Osteocyte (in vitro differentiated cells): ENCODE data around the gene CTIF. TPM values are rescaled to one million over a fixed set of nuclear protein-coding genes. Genes with fewer than 3 reads are reported as not detected.

ENCODE experiments used
- DNase-seq: peaks from one replicate; pipeline ENCODE4 v3.0.0; 2021; ENCODE audit warnings: mixed read lengths; ENCODE audit not compliant: unreplicated experiment; ENCODE audit errors: extremely low spot score
- H3K27ac Mint-ChIP-seq: one replicate; pipeline ENCODE4 v1.8.0; 2021; ENCODE audit warnings: mild to moderate bottlenecking, mixed read lengths; ENCODE audit not compliant: unreplicated experiment
- H3K27me3 Mint-ChIP-seq: one replicate; pipeline ENCODE4 v1.8.0; 2021; ENCODE audit warnings: mixed read lengths; ENCODE audit not compliant: unreplicated experiment
- H3K36me3 Mint-ChIP-seq: one replicate; pipeline ENCODE4 v1.8.0; 2021; ENCODE audit warnings: mixed read lengths; ENCODE audit not compliant: unreplicated experiment
- H3K4me1 Mint-ChIP-seq: one replicate; pipeline ENCODE4 v1.8.0; 2021; ENCODE audit warnings: mixed read lengths; ENCODE audit not compliant: unreplicated experiment
- H3K4me3 Mint-ChIP-seq: one replicate; pipeline ENCODE4 v1.8.0; 2021; ENCODE audit warnings: mild to moderate bottlenecking, moderate library complexity, mixed read lengths; ENCODE audit not compliant: unreplicated experiment
- H3K9me3 Mint-ChIP-seq: one replicate; pipeline ENCODE4 v1.8.0; 2021; ENCODE audit warnings: mixed read lengths; ENCODE audit not compliant: unreplicated experiment
- CTCF ChIP-seq: fragments of 200-600 bp; sonication (generic); IDR thresholded peaks from 2 replicates; pipeline ENCODE4 v1.5.0; 2021; ENCODE audit warnings: antibody characterized with exemption, mild to moderate bottlenecking, moderate library complexity
- total RNA-seq: library from RNA; stranded (reverse); gene quantifications from 2 replicates; pipeline ENCODE4 v1.2.1, GENCODE V29; 2021

The CTIF gene
- total RNA-seq, 1 donor from 2014 or later = 172 TPM

GRCh38 chr18:48514786-48515185 is 24.0 kb upstream of the CTIF start:
- Mint-ChIP-seq H3K4me1 (peaks cover 10% of the 10 kb centered on the region), H3K4me3 (no peak overlapping the region), H3K27ac (no peak overlapping the region), H3K9me3 (no peaks in the 10 kb centered on the region), H3K36me3 (no peaks in the 10 kb centered on the region), H3K27me3 (no peaks in the 10 kb centered on the region)
- no peak for TF ChIP-seq CTCF
- no peak for DNase-seq

GRCh38 chr18:48517048-48517447 is 21.8 kb upstream of the CTIF start:
- no peak for TF ChIP-seq CTCF
- DNase-seq = no peak
- H3K4me3 Mint-ChIP-seq = no peak overlapping the region
- H3K4me1 Mint-ChIP-seq = peaks cover 10% of the 10 kb centered on the region
- H3K36me3 Mint-ChIP-seq = no peaks in the 10 kb centered on the region
- no peak overlapping the region for H3K27ac Mint-ChIP-seq
- H3K9me3 Mint-ChIP-seq = no peaks in the 10 kb centered on the region
- H3K27me3 Mint-ChIP-seq = no peaks in the 10 kb centered on the region

GRCh38 chr18:48519431-48520100 is 19.3 kb upstream of the CTIF start:
- H3K9me3 Mint-ChIP-seq = no peaks in the 10 kb centered on the region
- H3K27me3 Mint-ChIP-seq = no peaks in the 10 kb centered on the region
- H3K4me1 Mint-ChIP-seq = peaks cover 10% of the 10 kb centered on the region
- no peak for TF ChIP-seq CTCF
- no peaks in the 10 kb centered on the region for H3K36me3 Mint-ChIP-seq
- H3K4me3 Mint-ChIP-seq = no peak overlapping the region
- no peak for DNase-seq
- H3K27ac Mint-ChIP-seq = no peak overlapping the region

GRCh38 chr18:48521723-48522122 is 17.1 kb upstream of the CTIF start:
- Mint-ChIP-seq H3K27me3 (no peaks in the 10 kb centered on the region), H3K4me1 (peaks cover 4% of the 10 kb centered on the region), H3K36me3 (no peaks in the 10 kb centered on the region), H3K27ac (no peak overlapping the region), H3K4me3 (no peak overlapping the region), H3K9me3 (no peaks in the 10 kb centered on the region)
- no peak for DNase-seq
- no peak for TF ChIP-seq CTCF

- Mint-ChIP-seq H3K9me3 (no peaks in the 10 kb centered on the region), H3K27me3 (no peaks in the 10 kb centered on the region), H3K4me3 (no peak overlapping the region), H3K27ac (no peak overlapping the region), H3K36me3 (no peaks in the 10 kb centered on the region), H3K4me1 (peaks cover 15% of the 10 kb centered on the region)
- DNase-seq = no peak
- TF ChIP-seq CTCF = no peak
Observed at GRCh38 chr18:48525671-48526070, 13.2 kb upstream of the CTIF start.
